ENCODE data around the gene CPM.
"Not testable (repeated sequence)": the region's sequence is repeated elsewhere in the genome, so short reads cannot be mapped to it uniquely, and the experiment has no call there.

CPM gene

DNA sequence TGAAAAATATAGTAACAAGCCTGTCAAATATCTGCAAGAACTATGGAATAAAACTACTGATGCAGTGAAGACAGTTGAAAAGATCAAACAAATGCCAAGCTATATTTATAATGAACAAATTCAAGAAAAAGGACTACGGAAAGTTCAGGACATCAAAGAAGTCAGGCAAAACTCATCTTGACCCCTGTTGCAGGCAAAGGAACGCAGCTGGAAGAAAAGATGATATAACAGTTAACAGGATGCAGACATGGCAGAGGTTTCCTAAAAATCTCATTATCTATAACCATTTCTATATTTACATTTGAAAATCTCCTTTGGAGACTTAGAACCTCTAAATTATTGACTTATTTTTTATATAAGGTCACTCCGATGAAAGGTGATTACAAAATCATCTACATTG lies 90.8 kb downstream of the CPM start:
- Histone ChIP-seq H3K4me3 (no peak overlapping the region), H3K36me3 (peaks cover 50 to 70% (median 69%) of the 10 kb centered on the region in 3 donors), H3K9me3 (no peaks in the 10 kb centered on the region), H3K4me1 (no peaks in the 10 kb centered on the region), H3K27ac (no peak overlapping the region), H3K27me3 (no peaks in the 10 kb centered on the region)
- DNase-seq: no peak
- TF ChIP-seq, protein P1, sequence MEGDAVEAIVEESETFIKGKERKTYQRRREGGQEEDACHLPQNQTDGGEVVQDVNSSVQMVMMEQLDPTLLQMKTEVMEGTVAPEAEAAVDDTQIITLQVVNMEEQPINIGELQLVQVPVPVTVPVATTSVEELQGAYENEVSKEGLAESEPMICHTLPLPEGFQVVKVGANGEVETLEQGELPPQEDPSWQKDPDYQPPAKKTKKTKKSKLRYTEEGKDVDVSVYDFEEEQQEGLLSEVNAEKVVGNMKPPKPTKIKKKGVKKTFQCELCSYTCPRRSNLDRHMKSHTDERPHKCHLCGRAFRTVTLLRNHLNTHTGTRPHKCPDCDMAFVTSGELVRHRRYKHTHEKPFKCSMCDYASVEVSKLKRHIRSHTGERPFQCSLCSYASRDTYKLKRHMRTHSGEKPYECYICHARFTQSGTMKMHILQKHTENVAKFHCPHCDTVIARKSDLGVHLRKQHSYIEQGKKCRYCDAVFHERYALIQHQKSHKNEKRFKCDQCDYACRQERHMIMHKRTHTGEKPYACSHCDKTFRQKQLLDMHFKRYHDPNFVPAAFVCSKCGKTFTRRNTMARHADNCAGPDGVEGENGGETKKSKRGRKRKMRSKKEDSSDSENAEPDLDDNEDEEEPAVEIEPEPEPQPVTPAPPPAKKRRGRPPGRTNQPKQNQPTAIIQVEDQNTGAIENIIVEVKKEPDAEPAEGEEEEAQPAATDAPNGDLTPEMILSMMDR (IDR thresholded peaks at IDR 0.05): no peak
- intact Hi-C loops (cut with DNase I; ENCODE audit: low total_unique reads): no loop called here

DNA sequence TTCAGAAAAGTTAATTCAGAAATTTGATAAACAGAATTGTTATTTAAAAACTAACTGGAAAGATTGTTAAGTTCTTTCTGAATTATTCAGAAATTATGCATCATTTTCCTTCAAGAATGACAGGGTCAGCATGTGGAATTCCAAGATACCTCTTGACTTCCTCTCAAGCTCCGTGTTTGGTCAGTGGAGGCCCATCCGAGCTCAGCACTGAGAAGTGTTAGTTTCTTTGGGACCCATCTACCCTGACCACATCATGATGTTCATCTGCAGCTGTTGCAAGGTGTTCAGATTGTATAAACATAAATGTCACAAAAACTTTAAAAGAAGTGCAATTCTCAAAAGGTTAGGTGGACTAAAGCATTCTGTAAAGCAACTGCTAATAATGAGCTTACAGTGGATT lies 91.3 kb downstream of the CPM start:
- intact Hi-C loops (cut with DNase I; ENCODE audit: low total_unique reads): no loop called here
- Histone ChIP-seq H3K27ac (no peak overlapping the region), H3K9me3 (no peaks in the 10 kb centered on the region), H3K4me1 (no peaks in the 10 kb centered on the region), H3K27me3 (no peaks in the 10 kb centered on the region), H3K36me3 (peaks cover 54 to 73% (median 72%) of the 10 kb centered on the region in 3 donors), H3K4me3 (no peak overlapping the region)
- DNase-seq: no peak
- TF ChIP-seq, protein P1 (IDR thresholded peaks at IDR 0.05): no peak

DNA sequence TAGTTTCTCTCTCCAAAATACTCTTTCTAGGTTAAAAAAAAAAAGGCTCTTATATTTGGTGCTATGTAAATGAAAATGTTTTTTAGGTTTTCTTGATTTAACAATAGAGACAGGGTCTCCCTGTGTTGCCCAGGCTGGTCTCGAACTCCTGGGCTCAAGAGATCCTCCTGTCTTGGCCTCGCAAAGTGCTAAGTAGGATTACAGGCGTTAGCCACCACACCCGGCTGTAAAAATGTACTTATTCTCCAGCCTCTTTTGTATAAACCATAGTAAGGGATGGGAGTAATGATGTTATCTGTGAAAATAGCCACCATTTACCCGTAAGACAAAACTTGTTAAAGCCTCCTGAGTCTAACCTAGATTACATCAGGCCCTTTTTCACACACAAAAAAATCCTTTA lies 91.8 kb downstream of the CPM start:
- H3K27ac ChIP-seq; H3K27me3 ChIP-seq; H3K4me3 ChIP-seq; DNase-seq; intact Hi-C loops (cut with DNase I; ENCODE audit: low total_unique reads); H3K9me3 ChIP-seq; H3K4me1 ChIP-seq: not testable (repeated sequence)
- peaks cover 59 to 79% (median 71%) of the 10 kb centered on the region in 3 donors for H3K36me3 ChIP-seq

DNA sequence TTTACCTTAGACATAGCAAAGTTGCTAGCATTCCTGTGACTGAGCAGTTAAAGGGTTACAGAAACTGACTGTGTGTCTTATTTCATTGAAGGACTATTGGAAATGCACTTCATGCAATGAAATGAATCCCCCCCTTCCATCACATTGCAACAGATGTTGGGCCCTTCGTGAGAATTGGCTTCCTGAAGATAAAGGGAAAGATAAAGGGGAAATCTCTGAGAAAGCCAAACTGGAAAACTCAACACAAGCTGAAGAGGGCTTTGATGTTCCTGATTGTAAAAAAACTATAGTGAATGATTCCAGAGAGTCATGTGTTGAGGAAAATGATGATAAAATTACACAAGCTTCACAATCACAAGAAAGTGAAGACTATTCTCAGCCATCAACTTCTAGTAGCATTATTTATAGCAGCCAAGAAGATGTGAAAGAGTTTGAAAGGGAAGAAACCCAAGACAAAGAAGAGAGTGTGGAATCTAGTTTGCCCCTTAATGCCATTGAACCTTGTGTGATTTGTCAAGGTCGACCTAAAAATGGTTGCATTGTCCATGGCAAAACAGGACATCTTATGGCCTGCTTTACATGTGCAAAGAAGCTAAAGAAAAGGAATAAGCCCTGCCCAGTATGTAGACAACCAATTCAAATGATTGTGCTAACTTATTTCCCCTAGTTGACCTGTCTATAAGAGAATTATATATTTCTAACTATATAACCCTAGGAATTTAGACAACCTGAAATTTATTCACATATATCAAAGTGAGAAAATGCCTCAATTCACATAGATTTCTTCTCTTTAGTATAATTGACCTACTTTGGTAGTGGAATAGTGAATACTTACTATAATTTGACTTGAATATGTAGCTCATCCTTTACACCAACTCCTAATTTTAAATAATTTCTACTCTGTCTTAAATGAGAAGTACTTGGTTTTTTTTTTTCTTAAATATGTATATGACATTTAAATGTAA lies 93.5 kb downstream of the CPM start:
- Histone ChIP-seq H3K36me3 (peaks cover 64 to 80% (median 67%) of the 10 kb centered on the region in 3 donors), H3K9me3 (no peaks in the 10 kb centered on the region), H3K27me3 (no peaks in the 10 kb centered on the region), H3K4me3 (no peak overlapping the region), H3K4me1 (no peaks in the 10 kb centered on the region), H3K27ac (no peak overlapping the region)
- intact Hi-C loops (cut with DNase I; ENCODE audit: low total_unique reads): no loop called here
- no peak for DNase-seq
- TF ChIP-seq, protein P1 (IDR thresholded peaks at IDR 0.05): no peak

DNA sequence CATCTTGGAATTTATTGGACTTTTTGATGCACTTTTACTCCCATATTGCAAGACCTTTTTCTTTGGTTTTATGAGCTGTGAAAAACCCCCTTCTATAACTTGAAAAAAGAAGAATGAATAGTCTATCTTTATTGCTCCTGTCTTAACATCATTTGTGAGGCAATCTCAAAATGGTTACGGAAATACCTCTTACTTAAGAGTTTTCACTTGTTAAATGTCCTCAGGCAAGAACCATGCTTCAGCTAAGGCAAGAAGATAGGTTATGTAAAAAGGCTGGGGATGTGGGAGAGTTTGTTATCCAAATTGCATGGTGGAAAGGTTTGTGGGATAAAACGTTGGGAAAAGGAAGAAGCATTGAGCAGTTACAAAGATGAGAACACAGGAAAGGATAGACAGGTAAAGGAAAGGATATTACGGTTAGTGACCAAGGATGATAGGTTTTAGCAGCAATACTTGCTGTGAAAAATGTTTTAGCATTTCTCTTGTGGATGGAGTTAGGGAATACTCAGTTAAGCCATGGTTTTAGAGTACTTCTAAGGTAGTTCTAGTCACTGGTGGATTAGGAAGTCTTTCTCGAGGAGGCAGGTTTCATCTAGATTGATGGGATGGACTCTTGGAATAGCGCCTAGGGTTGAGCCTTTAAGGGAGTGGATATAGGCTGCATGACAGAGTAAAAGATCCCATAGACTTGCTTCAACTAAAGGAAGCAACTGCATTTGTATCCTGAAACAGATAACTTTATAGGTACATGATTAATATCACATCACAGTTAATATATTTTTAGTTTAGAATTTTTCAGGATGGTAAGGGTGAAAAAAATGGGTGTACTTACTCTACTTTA lies 94.7 kb downstream of the CPM start:
- intact Hi-C loops (cut with DNase I; ENCODE audit: low total_unique reads): no loop called here
- TF ChIP-seq, protein P1 (IDR thresholded peaks at IDR 0.05): no peak
- peaks cover 74 to 89% (median 74%) of the 10 kb centered on the region in 3 donors for H3K36me3 ChIP-seq

More for the DNA sequence above, 94.7 kb downstream of the CPM start:
- H3K9me3 ChIP-seq: no peaks in the 10 kb centered on the region
- no peak overlapping the region for H3K27ac ChIP-seq
- no peaks in the 10 kb centered on the region for H3K4me1 ChIP-seq
- no peaks in the 10 kb centered on the region for H3K27me3 ChIP-seq
- DNase-seq: no peak
- H3K4me3 ChIP-seq: no peak overlapping the region
